Glomerular endothelial cell (primary cell): ENCODE measurements around the gene TEX12. TPM values are rescaled to one million over a fixed set of nuclear protein-coding genes. Genes with fewer than 3 reads are reported as not detected.
A peak's percentile ranks its signal among the peaks of the same experiment; 100 is the strongest.

Experiments used
- DNase-seq: peaks from one replicate; pipeline ENCODE4 v3.0.0-alpha.2; 2011; ENCODE audit warnings: low read depth, low spot score; ENCODE audit errors: extremely low read depth
- total RNA-seq: library from RNA; depleted of rRNA; stranded (reverse); fragments of >200 nt; gene quantifications from 2 replicates; pipeline ENCODE4 v1.2.3, GENCODE V29; 2015

TEX12 gene
- total RNA-seq, 1 donor from 2014 or later: 0.23 TPM

GRCh38 chr11:112210890-112211289 is 43.7 kb downstream of the TEX12 start:
- DNase-seq: no peak

GRCh38 chr11:112211536-112211935 is 44.4 kb downstream of the TEX12 start:
- no peak for DNase-seq

GRCh38 chr11:112212290-112212689 is 45.1 kb downstream of the TEX12 start:
- no peak for DNase-seq

GRCh38 chr11:112212710-112213109 is 45.5 kb downstream of the TEX12 start:
- DNase-seq: no peak

GRCh38 chr11:112213753-112214152 is 46.6 kb downstream of the TEX12 start:
- DNase-seq: no peak

- DNase-seq: no peak
Observed at GRCh38 chr11:112215621-112216020, 48.4 kb downstream of the TEX12 start.

GRCh38 chr11:112216561-112217105 is 49.5 kb downstream of the TEX12 start:
- no peak for DNase-seq

- peak; percentile 80 for DNase-seq
Observed at GRCh38 chr11:112219476-112220232, 52.5 kb downstream of the TEX12 start.

- no peak for DNase-seq
Observed at GRCh38 chr11:112221274-112221835, 54.2 kb downstream of the TEX12 start.

Other genes with a start within 250 kb of the TEX12 start
- 0.18 and 1.1 TPM in 2 replicates for gene C11orf52, start 248.5 kb upstream of the TEX12 start, total RNA-seq
- 7.9 and 12.1 TPM in 2 replicates for gene DIXDC1, start 230.0 kb upstream of the TEX12 start, total RNA-seq
- gene DLAT, start 142.0 kb upstream of the TEX12 start, total RNA-seq: 26.3 and 28.8 TPM in 2 replicates
- gene PIH1D2, start 93.4 kb upstream of the TEX12 start, total RNA-seq: 0.41 and 1.5 TPM in 2 replicates
- 10.5 and 14.4 TPM in 2 replicates for gene NKAPD1, start 93.1 kb upstream of the TEX12 start, total RNA-seq
- gene TIMM8B, start 80.6 kb upstream of the TEX12 start, total RNA-seq: 39.2 and 43.8 TPM in 2 replicates
- 63.7 and 76.6 TPM in 2 replicates for gene SDHD, start 80.5 kb upstream of the TEX12 start, total RNA-seq
- 0.35 and 2.6 TPM in 2 replicates for gene IL18, start 3.3 kb upstream of the TEX12 start, total RNA-seq
- gene BCO2, start 8.1 kb downstream of the TEX12 start, total RNA-seq: 1.3 and 1.9 TPM in 2 replicates
- gene PTS, start 59.1 kb downstream of the TEX12 start, total RNA-seq: 20.6 and 24.5 TPM in 2 replicates
- gene PLET1, start 93.5 kb downstream of the TEX12 start, total RNA-seq: not detected in 2 replicates